ENCODE results near the gene NUDT22. TPM values are rescaled to one million over a fixed set of nuclear protein-coding genes. Genes with fewer than 3 reads are reported as not detected.

Gene NUDT22
- total and polyA plus RNA-seq, 2 of the 4 experiments (the other 2 are of a cell fraction) = 21.3 to 44.6 TPM

DNA sequence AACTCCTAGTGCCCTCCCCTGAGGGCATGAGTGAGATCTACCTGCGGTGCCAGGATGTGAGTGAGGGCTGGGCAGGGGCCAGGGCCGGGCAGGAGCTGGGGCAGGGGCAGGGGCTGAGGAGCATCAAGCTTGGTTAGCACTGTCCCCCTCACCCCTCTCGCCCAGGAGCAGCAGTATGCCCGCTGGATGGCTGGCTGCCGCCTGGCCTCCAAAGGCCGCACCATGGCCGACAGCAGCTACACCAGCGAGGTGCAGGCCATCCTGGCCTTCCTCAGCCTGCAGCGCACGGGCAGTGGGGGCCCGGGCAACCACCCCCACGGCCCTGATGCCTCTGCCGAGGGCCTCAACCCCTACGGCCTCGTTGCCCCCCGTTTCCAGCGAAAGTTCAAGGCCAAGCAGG lies 5.8 kb upstream of the NUDT22 start:
- no TSS peak for BruUV-seq (replicated peaks)
- Histone ChIP-seq H2BK15ac (ENCODE audit: low read depth, low read length) (no peak overlapping the region), H3K36me3 (ENCODE audit: control insufficient read depth, insufficient read depth, low read length) (peaks cover 5% of the 10 kb centered on the region), H2AFZ (replicated peaks; ENCODE audit: low read length, poor library complexity) (no peak overlapping the region), H3K18ac (ENCODE audit: low read depth, low read length) (no peak overlapping the region), H4K8ac (ENCODE audit: low read depth in 2 of 2, low read length in 2 of 2) (no peak overlapping the region), H4K20me1 (ENCODE audit: insufficient read depth, low read length) (no peaks in the 10 kb centered on the region), H3K4me1 (ENCODE audit: control insufficient read depth, insufficient read depth, low read length) (peaks cover 2% of the 10 kb centered on the region), H2BK5ac (ENCODE audit: low read depth, low read length, poor library complexity, severe bottlenecking) (no peak overlapping the region), H3K4me2 (ENCODE audit: low read depth, low read length) (no peak overlapping the region), H3K23ac (ENCODE audit: low read depth, low read length) (no peak overlapping the region), H4K91ac (ENCODE audit: insufficient read depth, low read depth, low read length) (no peak overlapping the region), H3K27ac (ENCODE audit: insufficient read depth, low read length) (no peak overlapping the region), H3K79me1 (ENCODE audit: low read depth in 1 of 2, low read length in 2 of 2) (peaks cover 5 to 16% of the 10 kb centered on the region in 2 experiments; a peak in 2 of 4 replicates), H2BK120ac (ENCODE audit: low read depth, low read length) (no peak overlapping the region), H3K4me3 (ENCODE audit: insufficient read depth, low read depth, low read length) (no peak overlapping the region), H2AK5ac (ENCODE audit: low read depth, low read length) (no peak overlapping the region), H3K4ac (ENCODE audit: low read depth, low read length) (no peak overlapping the region), H3K9me3 (ENCODE audit: control insufficient read depth, insufficient read depth, low read length) (no peaks in the 10 kb centered on the region), H3K9ac (ENCODE audit: low read depth, low read length) (no peak overlapping the region), H3K14ac (replicated peaks; ENCODE audit: low read depth, low read length) (no peak overlapping the region), H3K56ac (ENCODE audit: extremely low read depth, insufficient read depth, low read length) (no peak overlapping the region), H2AK9ac (replicated peaks; ENCODE audit: low read depth, low read length, poor library complexity) (no peak overlapping the region), H4K5ac (ENCODE audit: low read depth, low read length) (no peak overlapping the region), H3K27me3 (ENCODE audit: control insufficient read depth, insufficient read depth, low read length) (no peaks in the 10 kb centered on the region), H2BK20ac (ENCODE audit: low read depth, low read length) (no peak overlapping the region), H3K9me1 (ENCODE audit: insufficient read depth, low read length) (peaks cover 11% of the 10 kb centered on the region)
- dilution Hi-C loops (cut with HindIII; ENCODE audit: low sequenced_read_pairs, unreplicated experiment) (no loop called here), in situ Hi-C loops (cut with MboI; ENCODE audit: low sequenced_read_pairs) (no loop called here), intact Hi-C loops (cut with micrococcal nuclease) (no loop called here)
- DNase-seq (no peak), ATAC-seq (ENCODE audit: low read depth) (no peak)
- ChIA-PET POLR2A (ENCODE audit: unreplicated experiment) (no interaction called here), CTCF (no interaction called here)
- TF ChIP-seq CHD1 (IDR thresholded peaks at IDR 0.05; ENCODE audit: low read depth, low read length) = no peak
- TF ChIP-seq NFE2L2 (IDR thresholded peaks at IDR 0.05; ENCODE audit: low read depth, low read length) = no peak
- TF ChIP-seq BHLHE40 (IDR thresholded peaks at IDR 0.05; ENCODE audit: low read depth, low read length) = no peak
- TF ChIP-seq MXI1 (IDR thresholded peaks at IDR 0.05; ENCODE audit: borderline replicate concordance, low read depth, low read length) = no peak
- TF ChIP-seq RCOR1 (IDR thresholded peaks at IDR 0.05; ENCODE audit: insufficient replicate concordance, low read length) = no peak
- TF ChIP-seq SMC3 (IDR thresholded peaks at IDR 0.05; ENCODE audit: low read depth, low read length) = no peak
- WGBS, 2 experiments (ENCODE audit: extremely low coverage in 2 of 2, insufficient read length in 1 of 2) = 98% methylated on average over 12 of the region's 17 CpGs; no CpG with 5 or more reads in 1 of the 2 experiments

Data from IMR-90 (cell line).